NCI-H1694 (cell line): ENCODE results near the gene HTR6.

Experiments used
- DNase-seq: peaks from one replicate; lab custom pipeline; 2025; lab: John Stamatoyannopoulos, UW

Gene HTR6

GRCh38 chr1:19720973-19721372 is 56.3 kb downstream of the HTR6 start:
- DNase-seq, result no peak

GRCh38 chr1:19723874-19724273 is 59.2 kb downstream of the HTR6 start:
- no peak for DNase-seq

GRCh38 chr1:19725606-19726005 is 60.9 kb downstream of the HTR6 start:
- DNase-seq, result no peak

GRCh38 chr1:19728413-19729145 is 63.9 kb downstream of the HTR6 start:
- DNase-seq, result no peak

- no peak for DNase-seq
Observed at GRCh38 chr1:19730232-19730631, 65.6 kb downstream of the HTR6 start.
